IMR-90 (cell line): ENCODE data around the gene ZNF878. TPM values are rescaled to one million over a fixed set of nuclear protein-coding genes. Genes with fewer than 3 reads are reported as not detected.
"Not testable (repeated sequence)": the region's sequence is repeated elsewhere in the genome, so short reads cannot be mapped to it uniquely, and the experiment has no call there.

Experiments
- ATAC-seq: fragments of 200-7000 bp; cut with Tn5 transposase; 2 replicates; pipeline ENCODE4 v1.9.1; 2020; ENCODE audit warnings: low read depth, mild to moderate bottlenecking, moderate library complexity
- BruUV-seq: library from RNA; stranded (reverse); fragments of 400-500 nt; replicated peaks from 2 replicates; lab custom pipeline; 2021; lab: Mats Ljungman, UMichigan
- CTCF ChIA-PET: fragments of 300-600 bp; formaldehyde crosslinking; extraction: SDS; loops from one replicate; lab custom pipeline; 2021; ENCODE audit warnings: antibody characterized with exemption; lab: Yijun Ruan, JAX
- POLR2A ChIA-PET: fragments of 300-600 bp; sonication (Branson Sonifier 250); formaldehyde crosslinking; loops from one replicate; lab custom pipeline; 2022; ENCODE audit warnings: antibody characterized with exemption; ENCODE audit not compliant: unreplicated experiment; lab: Charles Lee
- DNase-seq: peaks from one replicate; pipeline ENCODE4 v3.0.0; 2013
- H2AFZ ChIP-seq: replicated peaks from 2 replicates; pipeline ENCODE3; 2013; ENCODE audit warnings: low read length, mild to moderate bottlenecking; ENCODE audit not compliant: poor library complexity
- H2AK5ac ChIP-seq: 2 replicates; pipeline ENCODE4 v1.6.1; 2013; ENCODE audit warnings: low read depth, low read length, inconsistent platforms
- H2AK9ac ChIP-seq: replicated peaks from 2 replicates; pipeline ENCODE3; 2013; ENCODE audit warnings: mild to moderate bottlenecking, low read depth, low read length, moderate library complexity; ENCODE audit not compliant: poor library complexity
- H2BK120ac ChIP-seq: 2 replicates; pipeline ENCODE4 v1.6.1; 2013; ENCODE audit warnings: low read depth, low read length, inconsistent platforms
- H2BK15ac ChIP-seq: 3 replicates; pipeline ENCODE4 v1.6.1; 2013; ENCODE audit warnings: low read depth, low read length, inconsistent platforms
- H2BK20ac ChIP-seq: 2 replicates; pipeline ENCODE4 v1.6.1; 2013; ENCODE audit warnings: low read depth, mild to moderate bottlenecking, inconsistent platforms, low read length, moderate library complexity
- H2BK5ac ChIP-seq: 2 replicates; pipeline ENCODE4 v1.6.1; 2013; ENCODE audit warnings: mild to moderate bottlenecking, low read depth, low read length, inconsistent platforms; ENCODE audit not compliant: poor library complexity, severe bottlenecking
- H3K14ac ChIP-seq: replicated peaks from 2 replicates; pipeline ENCODE4 v1.6.1; 2013; ENCODE audit warnings: low read depth, low read length, inconsistent platforms
- H3K18ac ChIP-seq: 2 replicates; pipeline ENCODE4 v1.6.1; 2013; ENCODE audit warnings: low read depth, low read length, control low read depth
- H3K23ac ChIP-seq: 2 replicates; pipeline ENCODE4 v1.6.1; 2013; ENCODE audit warnings: low read depth, low read length, inconsistent platforms
- H3K27ac ChIP-seq: 2 replicates; pipeline ENCODE4 v1.5.1; 2013; ENCODE audit warnings: mild to moderate bottlenecking, control low read depth, low read length; ENCODE audit not compliant: insufficient read depth
- H3K27me3 ChIP-seq: 2 replicates; pipeline ENCODE4 v1.6.1; 2013; ENCODE audit warnings: low read length; ENCODE audit not compliant: control insufficient read depth, insufficient read depth
- H3K36me3 ChIP-seq: 2 replicates; pipeline ENCODE4 v1.6.1; 2013; ENCODE audit warnings: low read length, mixed read lengths; ENCODE audit not compliant: control insufficient read depth, insufficient read depth
- H3K4ac ChIP-seq: 2 replicates; pipeline ENCODE4 v1.6.1; 2013; ENCODE audit warnings: low read depth, low read length, inconsistent platforms
- H3K4me1 ChIP-seq: 2 replicates; pipeline ENCODE4 v1.6.1; 2013; ENCODE audit warnings: low read length, mixed read lengths; ENCODE audit not compliant: control insufficient read depth, insufficient read depth
- H3K4me2 ChIP-seq: 2 replicates; pipeline ENCODE4 v1.6.1; 2013; ENCODE audit warnings: low read depth, mild to moderate bottlenecking, control low read depth, low read length, moderate library complexity
- H3K4me3 ChIP-seq: 2 replicates; pipeline ENCODE4 v1.5.1; 2013; ENCODE audit warnings: low read depth, mild to moderate bottlenecking, control low read depth, low read length, moderate library complexity; ENCODE audit not compliant: insufficient read depth
- H3K56ac ChIP-seq: 2 replicates; pipeline ENCODE4 v1.6.1; 2013; ENCODE audit warnings: low read length, inconsistent platforms; ENCODE audit not compliant: insufficient read depth; ENCODE audit errors: extremely low read depth
- H3K79me1 ChIP-seq, 2 experiments: 2 replicates each; pipeline ENCODE4 v1.6.1; 2013; ENCODE audit warnings: low read length in 2 of 2, inconsistent platforms in 1 of 2, low read depth in 1 of 2
- H3K9ac ChIP-seq: 2 replicates; pipeline ENCODE4 v1.6.1; 2013; ENCODE audit warnings: low read depth, low read length, control low read depth
- H3K9me1 ChIP-seq: 2 replicates; pipeline ENCODE4 v1.6.1; 2013; ENCODE audit warnings: low read length, inconsistent platforms; ENCODE audit not compliant: insufficient read depth
- H3K9me3 ChIP-seq: 2 replicates; pipeline ENCODE4 v1.6.1; 2013; ENCODE audit warnings: low read length; ENCODE audit not compliant: control insufficient read depth, insufficient read depth
- H4K20me1 ChIP-seq: 2 replicates; pipeline ENCODE4 v1.6.1; 2013; ENCODE audit warnings: low read length, inconsistent platforms; ENCODE audit not compliant: insufficient read depth
- H4K5ac ChIP-seq: 2 replicates; pipeline ENCODE4 v1.6.1; 2013; ENCODE audit warnings: mild to moderate bottlenecking, low read depth, low read length, control low read depth
- H4K8ac ChIP-seq, 2 experiments: 2 replicates each; pipeline ENCODE4 v1.6.1; 2013; ENCODE audit warnings: low read depth in 2 of 2, low read length in 2 of 2, control low read depth in 1 of 2, inconsistent platforms in 1 of 2
- H4K91ac ChIP-seq: 2 replicates; pipeline ENCODE4 v1.6.1; 2013; ENCODE audit warnings: low read depth, low read length, inconsistent platforms; ENCODE audit not compliant: insufficient read depth
- WGBS, 2 experiments: methylation state at CpG; one replicate each; pipeline versions ENCODE4 v1.1.5 to v1.1.7; 2013; ENCODE audit warnings: missing lambda C conversion rate in 2 of 2; ENCODE audit not compliant: insufficient read length in 1 of 2; ENCODE audit errors: extremely low coverage in 2 of 2; 5-methylcytosine and 5-hydroxymethylcytosine counted together
- dilution Hi-C: fragments of 300-500 bp; cut with HindIII; formaldehyde crosslinking; loops from one replicate; pipeline ENCODE4 v1.14.3; 2018; ENCODE audit warnings: low sequenced_read_pairs; ENCODE audit not compliant: unreplicated experiment
- in situ Hi-C: fragments of 300-500 bp; cut with MboI; formaldehyde crosslinking; loops from 3 replicates; pipeline ENCODE4 v1.14.3; 2019; ENCODE audit warnings: low sequenced_read_pairs, inconsistent platforms, mixed read lengths
- intact Hi-C: fragments of 100-400 bp; cut with micrococcal nuclease; formaldehyde crosslinking; loops from 2 replicates; pipeline ENCODE4 v1.10.0; 2022
- polyA plus RNA-seq, 3 experiments: library from polyadenylated mRNA; depleted of rRNA; stranded (reverse); fragments of >200 nt; gene quantifications; 2 replicates each; pipeline ENCODE4 v1.2.3, GENCODE V29; 2012; ENCODE audit warnings: low replicate concordance in 1 of 3
- total RNA-seq: library from RNA; depleted of rRNA; stranded (reverse); fragments of >200 nt; gene quantifications from 2 replicates; pipeline ENCODE4 v1.2.3, GENCODE V29; 2012

The ZNF878 gene
- total and polyA plus RNA-seq, 2 of the 4 experiments (the other 2 are of a cell fraction) = 0.05 to 0.36 TPM

DNA sequence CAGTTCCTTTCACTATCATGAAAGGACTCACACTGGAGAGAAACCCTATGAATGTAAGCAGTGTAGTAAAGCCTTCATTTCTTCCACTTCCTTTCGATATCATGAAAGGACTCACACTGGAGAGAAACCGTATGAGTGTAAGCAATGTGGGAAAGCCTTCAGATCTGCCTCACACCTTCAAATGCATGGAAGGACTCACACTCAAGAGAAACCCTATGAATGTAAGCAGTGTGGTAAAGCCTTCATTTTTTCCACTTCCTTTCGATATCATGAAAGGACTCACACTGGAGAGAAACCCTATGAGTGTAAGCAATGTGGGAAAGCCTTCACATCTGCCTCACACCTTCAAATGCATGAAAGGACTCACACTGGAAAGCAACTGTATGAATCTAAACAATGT, 23.6 kb upstream of the ZNF878 start:
- H3K36me3 ChIP-seq = peaks cover 48% of the 10 kb centered on the region
- H3K14ac ChIP-seq, H4K91ac ChIP-seq, H3K4ac ChIP-seq, intact Hi-C loops, DNase-seq, H3K9me1 ChIP-seq, POLR2A ChIA-PET, H3K4me2 ChIP-seq, H2BK15ac ChIP-seq, H2AFZ ChIP-seq, H3K9ac ChIP-seq, H3K18ac ChIP-seq, H4K5ac ChIP-seq, in situ Hi-C loops, H2BK120ac ChIP-seq, H3K27me3 ChIP-seq, CTCF ChIA-PET, ATAC-seq, H2AK5ac ChIP-seq, H3K4me3 ChIP-seq, BruUV-seq, H4K20me1 ChIP-seq, H2BK20ac ChIP-seq, H3K79me1 ChIP-seq, dilution Hi-C loops, H2BK5ac ChIP-seq, H3K4me1 ChIP-seq, H3K56ac ChIP-seq, H3K27ac ChIP-seq, H2AK9ac ChIP-seq, H3K23ac ChIP-seq, H4K8ac ChIP-seq: not testable (repeated sequence)
- WGBS, 2 experiments = no CpG with 5 or more reads among the region's 3 CpGs
- peaks cover 85% of the 10 kb centered on the region for H3K9me3 ChIP-seq
